ENCODE data around the gene VPS37C.

DNA sequence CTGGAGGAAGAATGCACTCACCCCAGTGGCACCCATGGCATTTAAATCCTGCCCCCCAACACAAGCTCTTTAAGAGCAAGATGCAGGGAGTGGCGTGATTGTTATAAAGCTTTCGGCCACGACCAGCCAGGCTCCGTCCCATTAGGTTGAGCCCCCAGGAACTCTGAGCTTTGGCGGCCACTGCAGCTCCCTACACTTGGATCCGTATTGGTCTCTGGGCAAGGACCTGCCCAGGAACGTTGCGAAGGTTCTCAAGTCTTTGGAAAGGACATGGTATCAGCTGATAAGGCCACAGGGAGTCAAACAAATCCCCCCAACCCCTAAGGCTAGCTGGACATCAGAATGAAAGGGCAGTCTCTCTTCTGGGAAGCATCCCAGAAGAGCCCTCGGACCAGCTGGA is 9.3 kb upstream of the VPS37C start:
- TF ChIP-seq EGR1 (IDR thresholded peaks at IDR 0.05; ENCODE audit: low read depth in 2 of 2) (no peak), GABPA (IDR thresholded peaks at IDR 0.05 in 1 of 2, conservative IDR thresholded peaks at IDR 0.05 in 1 of 2) (no peak), JUND (IDR thresholded peaks at IDR 0.05) (no peak), HNF4A (conservative IDR thresholded peaks at IDR 0.05) (no peak), RAD21 (IDR thresholded peaks at IDR 0.05) (no peak), HNF4G (IDR thresholded peaks at IDR 0.05) (no peak), FOXA1 (IDR thresholded peaks at IDR 0.05) (no peak), SP1 (IDR thresholded peaks at IDR 0.05) (no peak), FOXA2 (IDR thresholded peaks at IDR 0.05) (no peak), RXRA (IDR thresholded peaks at IDR 0.05) (no peak)
- TF ChIP-seq, protein P1, sequence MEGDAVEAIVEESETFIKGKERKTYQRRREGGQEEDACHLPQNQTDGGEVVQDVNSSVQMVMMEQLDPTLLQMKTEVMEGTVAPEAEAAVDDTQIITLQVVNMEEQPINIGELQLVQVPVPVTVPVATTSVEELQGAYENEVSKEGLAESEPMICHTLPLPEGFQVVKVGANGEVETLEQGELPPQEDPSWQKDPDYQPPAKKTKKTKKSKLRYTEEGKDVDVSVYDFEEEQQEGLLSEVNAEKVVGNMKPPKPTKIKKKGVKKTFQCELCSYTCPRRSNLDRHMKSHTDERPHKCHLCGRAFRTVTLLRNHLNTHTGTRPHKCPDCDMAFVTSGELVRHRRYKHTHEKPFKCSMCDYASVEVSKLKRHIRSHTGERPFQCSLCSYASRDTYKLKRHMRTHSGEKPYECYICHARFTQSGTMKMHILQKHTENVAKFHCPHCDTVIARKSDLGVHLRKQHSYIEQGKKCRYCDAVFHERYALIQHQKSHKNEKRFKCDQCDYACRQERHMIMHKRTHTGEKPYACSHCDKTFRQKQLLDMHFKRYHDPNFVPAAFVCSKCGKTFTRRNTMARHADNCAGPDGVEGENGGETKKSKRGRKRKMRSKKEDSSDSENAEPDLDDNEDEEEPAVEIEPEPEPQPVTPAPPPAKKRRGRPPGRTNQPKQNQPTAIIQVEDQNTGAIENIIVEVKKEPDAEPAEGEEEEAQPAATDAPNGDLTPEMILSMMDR (IDR thresholded peaks at IDR 0.05; ENCODE audit: low read depth, low read length, missing input control): no peak
- TF ChIP-seq, protein P2, sequence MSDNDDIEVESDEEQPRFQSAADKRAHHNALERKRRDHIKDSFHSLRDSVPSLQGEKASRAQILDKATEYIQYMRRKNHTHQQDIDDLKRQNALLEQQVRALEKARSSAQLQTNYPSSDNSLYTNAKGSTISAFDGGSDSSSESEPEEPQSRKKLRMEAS (IDR thresholded peaks at IDR 0.05): no peak
- TF ChIP-seq, protein P3, sequence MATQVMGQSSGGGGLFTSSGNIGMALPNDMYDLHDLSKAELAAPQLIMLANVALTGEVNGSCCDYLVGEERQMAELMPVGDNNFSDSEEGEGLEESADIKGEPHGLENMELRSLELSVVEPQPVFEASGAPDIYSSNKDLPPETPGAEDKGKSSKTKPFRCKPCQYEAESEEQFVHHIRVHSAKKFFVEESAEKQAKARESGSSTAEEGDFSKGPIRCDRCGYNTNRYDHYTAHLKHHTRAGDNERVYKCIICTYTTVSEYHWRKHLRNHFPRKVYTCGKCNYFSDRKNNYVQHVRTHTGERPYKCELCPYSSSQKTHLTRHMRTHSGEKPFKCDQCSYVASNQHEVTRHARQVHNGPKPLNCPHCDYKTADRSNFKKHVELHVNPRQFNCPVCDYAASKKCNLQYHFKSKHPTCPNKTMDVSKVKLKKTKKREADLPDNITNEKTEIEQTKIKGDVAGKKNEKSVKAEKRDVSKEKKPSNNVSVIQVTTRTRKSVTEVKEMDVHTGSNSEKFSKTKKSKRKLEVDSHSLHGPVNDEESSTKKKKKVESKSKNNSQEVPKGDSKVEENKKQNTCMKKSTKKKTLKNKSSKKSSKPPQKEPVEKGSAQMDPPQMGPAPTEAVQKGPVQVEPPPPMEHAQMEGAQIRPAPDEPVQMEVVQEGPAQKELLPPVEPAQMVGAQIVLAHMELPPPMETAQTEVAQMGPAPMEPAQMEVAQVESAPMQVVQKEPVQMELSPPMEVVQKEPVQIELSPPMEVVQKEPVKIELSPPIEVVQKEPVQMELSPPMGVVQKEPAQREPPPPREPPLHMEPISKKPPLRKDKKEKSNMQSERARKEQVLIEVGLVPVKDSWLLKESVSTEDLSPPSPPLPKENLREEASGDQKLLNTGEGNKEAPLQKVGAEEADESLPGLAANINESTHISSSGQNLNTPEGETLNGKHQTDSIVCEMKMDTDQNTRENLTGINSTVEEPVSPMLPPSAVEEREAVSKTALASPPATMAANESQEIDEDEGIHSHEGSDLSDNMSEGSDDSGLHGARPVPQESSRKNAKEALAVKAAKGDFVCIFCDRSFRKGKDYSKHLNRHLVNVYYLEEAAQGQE (IDR thresholded peaks at IDR 0.05): no peak
